NCI-H2081 (cell line): ENCODE measurements around the gene STK32B.

Experiments used
- DNase-seq, 2 experiments: peaks; one replicate each; lab custom pipeline; 2025; lab: John Stamatoyannopoulos, UW

The STK32B gene

GRCh38 chr4:5527211-5527610 is 475.9 kb downstream of the STK32B start:
- DNase-seq: no peak

- no peak for DNase-seq
Observed at GRCh38 chr4:5528031-5528436, 476.8 kb downstream of the STK32B start.

GRCh38 chr4:5532100-5532499 is 480.8 kb downstream of the STK32B start:
- DNase-seq: no peak

GRCh38 chr4:5539584-5539983 is 488.3 kb downstream of the STK32B start:
- DNase-seq: no peak

GRCh38 chr4:5541169-5541568 is 489.9 kb downstream of the STK32B start:
- no peak for DNase-seq

- DNase-seq: no peak
Observed at GRCh38 chr4:5543681-5544080, 492.4 kb downstream of the STK32B start.

GRCh38 chr4:5544762-5545161 is 493.5 kb downstream of the STK32B start:
- DNase-seq: no peak

- no peak for DNase-seq
Observed at GRCh38 chr4:5545271-5545670, 494.0 kb downstream of the STK32B start.

- no peak for DNase-seq
Observed at GRCh38 chr4:5547651-5548249, 496.5 kb downstream of the STK32B start.
